ENCODE data around the gene ATRNL1.

DNA sequence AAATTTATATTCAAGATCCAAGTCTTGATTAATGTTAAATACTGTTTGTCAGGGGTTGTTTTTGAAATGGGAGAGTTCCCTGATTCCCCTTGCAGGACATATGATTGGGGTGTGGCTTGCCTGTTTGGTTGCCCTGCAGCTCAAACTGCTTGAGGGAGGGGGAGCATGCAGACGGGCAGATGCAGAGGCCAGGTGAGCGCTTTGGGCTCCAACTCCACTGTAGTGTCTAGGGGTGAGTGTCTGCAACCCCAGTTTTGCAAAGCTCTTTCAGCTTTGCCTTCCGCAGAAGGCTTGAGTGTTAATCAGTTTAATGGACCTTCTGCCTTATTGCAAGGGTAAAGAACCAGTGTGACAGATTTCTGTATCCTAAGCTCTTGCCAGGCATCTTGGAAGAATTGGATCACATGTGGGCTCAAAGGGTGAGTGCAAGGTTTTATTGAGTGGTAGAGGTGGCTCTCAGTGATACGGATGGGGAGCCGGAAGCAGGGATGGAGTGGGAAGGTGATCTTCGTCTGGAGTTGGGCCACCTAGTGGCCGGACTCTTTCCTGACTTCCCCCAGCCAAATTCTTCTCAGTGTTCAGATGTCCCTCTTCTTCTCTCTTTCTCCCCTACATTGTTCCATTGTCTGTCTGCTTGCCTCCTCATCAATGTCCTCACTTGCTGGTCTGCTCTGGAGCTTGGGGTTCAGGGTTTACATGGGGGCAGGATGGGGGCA, 479.7 kb downstream of the ATRNL1 start:
- no peak for TF ChIP-seq FOXK2 (IDR thresholded peaks at IDR 0.05)
- TF ChIP-seq CTBP1 (IDR thresholded peaks at IDR 0.05; ENCODE audit: borderline replicate concordance) = no peak
- no peak for TF ChIP-seq SUZ12 (IDR thresholded peaks at IDR 0.05)
- no peak for TF ChIP-seq ELF4 (IDR thresholded peaks at IDR 0.05)
- no peak for TF ChIP-seq NFRKB (IDR thresholded peaks at IDR 0.05)
